GM13977 (cell line): ENCODE results near the gene TXNL4A.

Experiments used
- DNase-seq: peaks from one replicate; pipeline ENCODE4 v3.0.0; 2012; ENCODE audit warnings: low spot score
- CTCF ChIP-seq: IDR thresholded peaks from 2 replicates; pipeline ENCODE4 v1.5.1; 2012; ENCODE audit warnings: mild to moderate bottlenecking, control low read depth; ENCODE audit not compliant: insufficient read depth; ENCODE audit errors: extremely low read depth, missing control alignments
- in situ Hi-C: fragments of 300-500 bp; cut with MboI; formaldehyde crosslinking; loops from one replicate; pipeline ENCODE4 v1.12.0; 2022; ENCODE audit warnings: low sequenced_read_pairs, low pct_unique_long_range_greater_than_20kb, mixed read lengths, inconsistent platforms; ENCODE audit not compliant: unreplicated experiment

The TXNL4A gene

GRCh38 chr18:79949697-79950487, 38.5 kb downstream of the TXNL4A start:
- DNase-seq = peak; percentile 61
- no peak for TF ChIP-seq CTCF
- in situ Hi-C loops = no loop called here

- no peak for DNase-seq
- no peak for TF ChIP-seq CTCF
- in situ Hi-C loops = no loop called here
These were observed 39.5 kb downstream of the TXNL4A start for GRCh38 chr18:79948719-79949411.

GRCh38 chr18:79947881-79948610, 40.3 kb downstream of the TXNL4A start:
- no peak for DNase-seq
- no peak for TF ChIP-seq CTCF
- in situ Hi-C loops = no loop called here

GRCh38 chr18:79947054-79947755, 41.2 kb downstream of the TXNL4A start:
- in situ Hi-C loops = no loop called here
- DNase-seq = no peak
- TF ChIP-seq CTCF = no peak

- no peak for TF ChIP-seq CTCF
- in situ Hi-C loops = no loop called here
- DNase-seq = no peak
These were observed 43.0 kb downstream of the TXNL4A start for GRCh38 chr18:79945118-79946042.

GRCh38 chr18:79944746-79945117, 43.6 kb downstream of the TXNL4A start:
- TF ChIP-seq CTCF = no peak
- in situ Hi-C loops = no loop called here
- DNase-seq = no peak
